Mucosa of descending colon (tissue), 3 donors: ENCODE measurements around the gene PARN. TPM values are rescaled to one million over a fixed set of nuclear protein-coding genes. Genes with fewer than 3 reads are reported as not detected.

Experiments
- ATAC-seq: fragments of 200-7000 bp; cut with Tn5 transposase; one replicate; pipeline ENCODE4 v1.9.1; 2020; ENCODE audit warnings: mild to moderate bottlenecking, moderate library complexity
- DNase-seq, 3 donors: peaks; one replicate each; pipeline ENCODE4 v3.0.0-alpha.2; 2020
- H3K36me3 ChIP-seq: fragments of 200-600 bp; one replicate; pipeline ENCODE4 v1.8.0; 2021; ENCODE audit warnings: low read depth, mild to moderate bottlenecking
- H3K4me1 ChIP-seq: fragments of 200-600 bp; one replicate; pipeline ENCODE4 v1.8.0; 2021; ENCODE audit warnings: low read depth, mild to moderate bottlenecking
- H3K4me3 ChIP-seq: fragments of 200-600 bp; one replicate; pipeline ENCODE4 v1.8.0; 2021; ENCODE audit warnings: mild to moderate bottlenecking
- H3K9me3 ChIP-seq: fragments of 200-600 bp; one replicate; pipeline ENCODE4 v1.8.0; 2021; ENCODE audit warnings: mild to moderate bottlenecking
- intact Hi-C, 2 donors: fragments of 100-400 bp; cut with DNase I in 1 of 2; cut with micrococcal nuclease in 1 of 2; formaldehyde crosslinking; loops; one replicate each; pipeline versions ENCODE4 v1.11.0 to v1.11.1; 2022; cut with DNase I, micrococcal nuclease
- total RNA-seq, 3 donors: library from RNA; stranded (reverse); fragmentation: NEBNext Ultra II Directional in 2 of 3; extraction: Animal tissue kit (Norgen Biotek cat#: 25700) in 2 of 3; gene quantifications; one replicate each; pipeline versions ENCODE4 v1.2.1 to v1.2.4, GENCODE V29; 2021 to 2023
- TF ChIP-seq, protein P1 (sequence below): fragments of 200-600 bp; IDR thresholded peaks from one replicate; pipeline ENCODE4 v1.8.0; 2022; ENCODE audit warnings: antibody characterized with exemption, mild to moderate bottlenecking
- donor health status: DM: no; HTN: no; CAD: no; lungs with moderate emphysema.
- donor health status: DM: no; HTN: no; CAD: no.
- donor health status: DM: no; HTN: yes; CAD: no.

PARN gene
- total RNA-seq, 3 donors from 2014 or later = 31.5 to 34.0 (median 33.3) TPM

DNA sequence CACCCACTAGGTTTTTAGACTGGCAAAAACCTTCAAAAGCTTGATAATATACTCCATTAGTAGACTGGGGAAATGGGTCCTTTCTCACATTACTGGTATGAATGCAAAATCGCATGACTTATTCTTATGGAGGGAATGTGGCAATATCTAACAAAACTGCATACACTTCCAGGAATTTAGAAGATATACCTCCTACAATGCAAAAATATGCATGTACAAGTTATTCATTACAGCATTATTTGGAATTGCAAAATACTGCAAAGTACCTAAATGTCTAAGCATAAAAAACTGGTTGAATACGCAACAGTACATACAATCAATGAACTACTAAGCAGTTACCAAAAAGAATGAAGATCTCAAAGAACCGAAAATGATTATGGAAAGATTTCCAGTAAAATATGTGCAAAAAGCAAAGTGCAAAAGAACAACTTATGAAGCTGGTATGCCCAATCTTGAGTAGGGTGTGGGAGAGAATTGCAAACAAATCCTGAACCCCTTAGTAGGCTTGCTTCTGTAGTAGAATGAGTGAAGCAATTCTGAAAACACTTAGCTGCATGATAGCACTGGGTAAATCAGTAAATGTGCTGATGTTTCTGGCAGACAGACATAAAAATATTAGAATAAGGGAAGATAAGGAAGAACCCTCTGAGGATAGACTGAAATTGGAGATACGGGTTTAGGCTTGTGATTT lies 180.1 kb downstream of the PARN start:
- TF ChIP-seq, protein P1, sequence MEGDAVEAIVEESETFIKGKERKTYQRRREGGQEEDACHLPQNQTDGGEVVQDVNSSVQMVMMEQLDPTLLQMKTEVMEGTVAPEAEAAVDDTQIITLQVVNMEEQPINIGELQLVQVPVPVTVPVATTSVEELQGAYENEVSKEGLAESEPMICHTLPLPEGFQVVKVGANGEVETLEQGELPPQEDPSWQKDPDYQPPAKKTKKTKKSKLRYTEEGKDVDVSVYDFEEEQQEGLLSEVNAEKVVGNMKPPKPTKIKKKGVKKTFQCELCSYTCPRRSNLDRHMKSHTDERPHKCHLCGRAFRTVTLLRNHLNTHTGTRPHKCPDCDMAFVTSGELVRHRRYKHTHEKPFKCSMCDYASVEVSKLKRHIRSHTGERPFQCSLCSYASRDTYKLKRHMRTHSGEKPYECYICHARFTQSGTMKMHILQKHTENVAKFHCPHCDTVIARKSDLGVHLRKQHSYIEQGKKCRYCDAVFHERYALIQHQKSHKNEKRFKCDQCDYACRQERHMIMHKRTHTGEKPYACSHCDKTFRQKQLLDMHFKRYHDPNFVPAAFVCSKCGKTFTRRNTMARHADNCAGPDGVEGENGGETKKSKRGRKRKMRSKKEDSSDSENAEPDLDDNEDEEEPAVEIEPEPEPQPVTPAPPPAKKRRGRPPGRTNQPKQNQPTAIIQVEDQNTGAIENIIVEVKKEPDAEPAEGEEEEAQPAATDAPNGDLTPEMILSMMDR = no peak
- no peaks in the 10 kb centered on the region for H3K36me3 ChIP-seq
- H3K4me3 ChIP-seq = no peak overlapping the region
- DNase-seq (no peak), ATAC-seq (no peak)
- intact Hi-C loops = no loop called here
- H3K9me3 ChIP-seq = no peaks in the 10 kb centered on the region
- no peaks in the 10 kb centered on the region for H3K4me1 ChIP-seq

DNA sequence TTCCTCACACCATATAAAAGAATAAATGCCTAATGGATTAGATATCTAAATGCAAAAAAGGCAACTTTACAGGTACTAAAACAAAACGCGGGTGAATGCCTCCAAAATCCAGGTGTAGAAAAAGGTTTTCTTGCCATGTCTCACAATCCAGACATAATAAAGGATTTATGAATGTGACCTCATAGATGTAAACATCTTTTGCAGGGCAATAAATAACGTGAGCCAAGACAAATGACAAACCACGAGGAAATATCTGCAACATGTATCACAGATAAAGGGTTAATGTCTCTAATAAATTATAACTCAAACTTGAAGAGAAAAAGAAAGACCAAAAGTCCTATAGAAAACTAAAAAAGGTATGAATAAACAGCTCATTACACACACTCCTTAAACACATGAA lies 180.7 kb downstream of the PARN start:
- ATAC-seq (no peak), DNase-seq (no peak)
- H3K9me3 ChIP-seq = no peaks in the 10 kb centered on the region
- no peaks in the 10 kb centered on the region for H3K36me3 ChIP-seq
- TF ChIP-seq, protein P1 = no peak
- intact Hi-C loops = no loop called here
- no peak overlapping the region for H3K4me3 ChIP-seq
- no peaks in the 10 kb centered on the region for H3K4me1 ChIP-seq

DNA sequence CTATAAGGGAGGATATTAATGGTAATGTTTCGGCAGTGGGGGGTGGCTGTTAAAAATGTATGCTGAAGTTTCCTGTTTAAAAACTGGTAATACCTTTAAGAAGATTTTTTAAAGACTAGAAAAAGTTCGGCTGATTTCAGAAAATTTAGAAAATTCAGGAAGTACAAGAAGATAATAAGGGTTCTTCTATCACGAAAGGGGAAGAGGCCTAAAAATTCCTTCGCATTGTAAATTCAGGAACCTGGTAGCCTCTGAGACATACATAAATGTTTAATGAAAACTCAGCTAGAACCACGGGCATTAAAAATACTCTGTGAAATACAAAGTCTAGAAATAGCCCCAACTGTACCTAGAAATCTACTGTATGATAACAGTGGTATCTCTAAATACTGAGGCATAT lies 181.2 kb downstream of the PARN start:
- DNase-seq (no peak), ATAC-seq (no peak)
- Histone ChIP-seq H3K36me3 (no peaks in the 10 kb centered on the region), H3K9me3 (no peaks in the 10 kb centered on the region), H3K4me3 (no peak overlapping the region), H3K4me1 (no peaks in the 10 kb centered on the region)
- TF ChIP-seq, protein P1 = no peak
- intact Hi-C loops = no loop called here

DNA sequence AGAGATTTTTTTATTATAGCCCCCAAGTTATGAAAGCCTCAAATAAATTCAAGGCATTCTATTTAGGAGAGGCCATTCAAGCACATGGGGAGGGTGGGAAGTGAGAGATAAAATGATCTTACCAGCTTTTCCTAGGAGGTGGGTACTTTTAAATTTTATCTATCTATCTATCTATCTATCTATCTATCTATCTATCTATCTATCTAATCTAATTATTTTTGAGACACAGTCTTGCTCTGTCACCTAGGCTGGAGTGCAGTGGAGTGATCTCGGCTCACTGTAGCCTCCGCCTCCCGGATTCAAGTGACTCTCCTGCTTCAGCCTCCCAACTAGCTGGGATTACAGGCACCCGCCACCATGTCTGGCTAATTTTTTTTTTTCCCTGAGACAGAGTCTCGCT lies 182.3 kb downstream of the PARN start:
- H3K4me3 ChIP-seq = no peak overlapping the region
- TF ChIP-seq, protein P1 = no peak
- no peaks in the 10 kb centered on the region for H3K36me3 ChIP-seq
- intact Hi-C loops = no loop called here
- ATAC-seq (no peak), DNase-seq (no peak)
- H3K9me3 ChIP-seq = no peaks in the 10 kb centered on the region
- no peaks in the 10 kb centered on the region for H3K4me1 ChIP-seq

DNA sequence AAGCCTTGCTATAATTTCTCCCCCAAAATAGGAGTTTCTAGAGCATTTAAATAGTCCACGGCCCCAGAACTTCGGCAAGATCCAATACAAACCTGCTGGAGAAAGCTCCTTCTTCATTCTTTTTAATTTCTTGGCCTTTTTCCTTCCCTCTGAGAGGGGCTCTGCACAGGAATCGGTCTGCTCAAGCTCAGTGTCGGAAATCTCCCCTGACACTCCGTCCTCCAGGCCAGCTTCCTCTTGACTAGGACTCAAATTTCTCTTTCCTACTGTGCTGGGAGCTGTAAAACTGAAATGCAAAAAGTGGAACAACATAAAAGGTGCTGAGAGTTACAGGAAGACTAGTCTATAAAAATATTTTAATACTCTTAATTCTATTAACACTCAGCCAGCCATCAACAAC lies 183.3 kb downstream of the PARN start:
- no peak overlapping the region for H3K4me3 ChIP-seq
- TF ChIP-seq, protein P1 = no peak
- H3K9me3 ChIP-seq = no peaks in the 10 kb centered on the region
- intact Hi-C loops = no loop called here
- H3K36me3 ChIP-seq = no peaks in the 10 kb centered on the region
- no peak for ATAC-seq
- H3K4me1 ChIP-seq = no peaks in the 10 kb centered on the region
- DNase-seq = no peak
